Choroid plexus epithelial cell (primary cell): ENCODE measurements around the gene SPACA6.

Experiments
- DNase-seq: peaks from one replicate; pipeline ENCODE4 v3.0.0-alpha.2; 2010; ENCODE audit warnings: low read depth
- H3K4me3 ChIP-seq: 2 replicates; pipeline ENCODE4 v1.5.1; 2011; ENCODE audit warnings: low read depth, mild to moderate bottlenecking, control low read depth, low read length, moderate library complexity
- TF ChIP-seq, protein P1 (sequence below): conservative IDR thresholded peaks from 2 replicates; pipeline ENCODE4 v1.5.1; 2011; ENCODE audit warnings: low read depth, mild to moderate bottlenecking, control low read depth, inconsistent platforms, low read length, moderate library complexity

Gene SPACA6

DNA sequence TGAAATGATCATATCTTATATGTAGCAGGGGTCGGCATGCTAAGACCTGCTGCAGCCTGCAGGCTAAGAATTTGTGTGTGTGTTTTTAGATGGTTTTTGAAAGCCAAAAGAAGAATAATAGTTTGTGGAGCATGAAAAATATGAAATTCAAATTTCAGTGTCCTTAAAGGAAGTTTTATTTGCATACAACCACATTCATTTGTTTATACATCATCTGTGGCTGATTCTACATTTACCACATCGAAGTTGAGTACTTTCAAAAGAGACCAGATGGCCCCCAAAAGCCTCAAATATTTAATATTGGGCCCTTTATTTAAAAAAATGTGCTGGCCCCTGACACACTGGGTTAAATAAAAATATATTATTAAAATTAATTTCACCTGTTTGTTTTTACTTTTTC is 29.4 kb downstream of the SPACA6 start:
- DNase-seq: no peak
- TF ChIP-seq, protein P1, sequence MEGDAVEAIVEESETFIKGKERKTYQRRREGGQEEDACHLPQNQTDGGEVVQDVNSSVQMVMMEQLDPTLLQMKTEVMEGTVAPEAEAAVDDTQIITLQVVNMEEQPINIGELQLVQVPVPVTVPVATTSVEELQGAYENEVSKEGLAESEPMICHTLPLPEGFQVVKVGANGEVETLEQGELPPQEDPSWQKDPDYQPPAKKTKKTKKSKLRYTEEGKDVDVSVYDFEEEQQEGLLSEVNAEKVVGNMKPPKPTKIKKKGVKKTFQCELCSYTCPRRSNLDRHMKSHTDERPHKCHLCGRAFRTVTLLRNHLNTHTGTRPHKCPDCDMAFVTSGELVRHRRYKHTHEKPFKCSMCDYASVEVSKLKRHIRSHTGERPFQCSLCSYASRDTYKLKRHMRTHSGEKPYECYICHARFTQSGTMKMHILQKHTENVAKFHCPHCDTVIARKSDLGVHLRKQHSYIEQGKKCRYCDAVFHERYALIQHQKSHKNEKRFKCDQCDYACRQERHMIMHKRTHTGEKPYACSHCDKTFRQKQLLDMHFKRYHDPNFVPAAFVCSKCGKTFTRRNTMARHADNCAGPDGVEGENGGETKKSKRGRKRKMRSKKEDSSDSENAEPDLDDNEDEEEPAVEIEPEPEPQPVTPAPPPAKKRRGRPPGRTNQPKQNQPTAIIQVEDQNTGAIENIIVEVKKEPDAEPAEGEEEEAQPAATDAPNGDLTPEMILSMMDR: no peak
- H3K4me3 ChIP-seq: peak overlapping the region; percentile 39

- DNase-seq: no peak
- H3K4me3 ChIP-seq: no peak overlapping the region
- TF ChIP-seq, protein P1: no peak
Observed at GRCh38 chr19:51724543-51724942, 31.4 kb downstream of the SPACA6 start.

- TF ChIP-seq, protein P1: no peak
- DNase-seq: peak; percentile 98
- no peak overlapping the region for H3K4me3 ChIP-seq
Observed at GRCh38 chr19:51726049-51726448, 32.9 kb downstream of the SPACA6 start.

DNA sequence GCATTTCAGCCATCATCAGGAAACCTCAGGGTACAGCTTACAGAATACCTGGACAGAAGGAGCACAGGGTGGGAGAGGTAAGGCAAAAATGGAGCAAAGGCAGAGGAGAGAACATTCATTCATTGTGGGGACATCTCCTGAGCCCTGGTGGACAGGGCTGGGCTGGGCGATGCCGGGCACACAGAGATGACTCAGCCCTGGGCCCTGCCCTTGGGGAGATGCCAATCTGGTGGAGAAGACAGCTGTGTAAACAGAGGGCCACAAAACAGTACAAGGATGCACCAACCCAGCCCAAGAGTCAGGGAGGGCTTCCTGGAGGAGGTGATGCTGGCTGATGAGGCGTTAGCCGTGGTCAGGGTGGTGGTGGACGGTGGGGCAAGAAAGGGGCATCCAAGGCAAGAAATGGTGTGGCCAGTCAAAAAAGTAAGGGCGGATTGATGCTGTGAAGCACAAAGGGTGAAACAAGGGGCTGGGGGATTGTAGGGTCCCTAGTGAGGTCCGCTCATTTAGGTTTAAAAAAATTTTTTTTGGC is 34.3 kb downstream of the SPACA6 start:
- peak; percentile 69 for DNase-seq
- H3K4me3 ChIP-seq: no peak overlapping the region
- TF ChIP-seq, protein P1: no peak

DNA sequence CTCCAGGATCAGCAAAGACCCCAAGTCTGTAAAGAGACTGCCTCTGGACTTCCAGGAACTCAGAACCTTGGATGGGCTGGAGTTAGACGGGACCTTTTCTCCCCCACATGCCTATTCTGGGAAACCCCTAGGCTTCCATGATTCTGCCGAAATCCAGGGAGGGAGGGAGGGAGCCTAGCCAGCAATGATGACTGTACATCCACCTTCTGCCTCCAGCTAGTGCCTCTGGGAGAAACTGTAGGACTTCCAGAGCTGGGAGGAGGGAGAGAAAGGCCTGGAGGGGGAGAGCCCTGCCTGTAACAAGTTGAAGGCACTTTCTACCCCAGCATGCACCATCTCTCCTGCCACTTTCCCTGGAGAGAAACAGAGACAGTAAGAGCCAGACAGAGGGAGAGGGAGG is 36.7 kb downstream of the SPACA6 start:
- TF ChIP-seq, protein P1: no peak
- H3K4me3 ChIP-seq: no peak overlapping the region
- no peak for DNase-seq

GRCh38 chr19:51733742-51734522 is 40.8 kb downstream of the SPACA6 start:
- TF ChIP-seq, protein P1: no peak
- no peak overlapping the region for H3K4me3 ChIP-seq
- DNase-seq: no peak
